Colon (tissue), 2 donors: ENCODE measurements around the gene CNPY1.
"Not testable (repeated sequence)": the region's sequence is repeated elsewhere in the genome, so short reads cannot be mapped to it uniquely, and the experiment has no call there.

Experiments used
- FAIRE-seq: peaks from 2 replicates; lab custom pipeline; 2012; peaks lifted over from hg19 to GRCh38; lab: Jason Lieb, UNC
- donor health status: control.
- donor health status: control.

CNPY1 gene

DNA sequence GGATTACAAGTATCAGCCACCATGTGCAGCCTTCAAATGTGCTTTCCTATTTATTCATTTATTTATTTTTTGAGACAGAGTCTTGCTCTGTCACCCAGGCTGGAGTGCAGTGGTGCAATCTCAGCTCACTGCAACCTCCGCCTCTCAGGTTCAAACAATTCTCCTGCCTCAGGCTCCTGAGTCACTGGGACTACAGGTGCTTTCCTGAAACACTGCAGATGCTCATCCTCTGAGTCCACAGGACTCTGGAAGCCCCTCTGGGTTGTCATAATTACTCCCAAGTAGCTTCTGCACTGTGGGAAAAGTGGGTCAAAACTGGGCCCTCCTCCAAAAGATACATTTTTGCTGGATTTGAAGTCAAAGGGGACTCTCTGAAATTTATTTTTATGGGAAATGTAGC lies at the start of gene CNPY1:
Gene CNPY1, minus strand, starts transcription at position 111 of the 400 bp plus-strand sequence. CDS start 630 bp downstream, outside the sequence.
- FAIRE-seq, result not testable (repeated sequence)

DNA sequence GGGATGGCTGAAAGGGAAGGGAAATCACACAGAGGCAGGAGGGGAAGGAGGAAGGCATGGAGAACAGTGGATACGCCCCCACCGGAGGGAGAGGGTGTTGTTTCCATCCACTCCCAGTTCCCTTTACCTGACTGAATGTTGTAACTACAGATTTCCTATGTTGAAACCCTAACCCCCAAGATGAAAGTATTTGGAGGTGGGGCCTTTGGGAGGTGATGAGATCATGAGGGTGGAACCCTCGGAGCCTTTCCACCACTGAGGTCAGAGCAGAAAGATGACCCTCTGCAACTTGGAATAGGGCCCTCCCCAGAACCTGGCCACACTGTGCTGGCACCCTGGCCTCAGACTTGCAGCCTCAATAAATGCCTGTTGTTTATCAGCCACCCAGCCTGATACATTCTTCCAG lies 48.6 kb upstream of the CNPY1 start:
- FAIRE-seq, result no peak

DNA sequence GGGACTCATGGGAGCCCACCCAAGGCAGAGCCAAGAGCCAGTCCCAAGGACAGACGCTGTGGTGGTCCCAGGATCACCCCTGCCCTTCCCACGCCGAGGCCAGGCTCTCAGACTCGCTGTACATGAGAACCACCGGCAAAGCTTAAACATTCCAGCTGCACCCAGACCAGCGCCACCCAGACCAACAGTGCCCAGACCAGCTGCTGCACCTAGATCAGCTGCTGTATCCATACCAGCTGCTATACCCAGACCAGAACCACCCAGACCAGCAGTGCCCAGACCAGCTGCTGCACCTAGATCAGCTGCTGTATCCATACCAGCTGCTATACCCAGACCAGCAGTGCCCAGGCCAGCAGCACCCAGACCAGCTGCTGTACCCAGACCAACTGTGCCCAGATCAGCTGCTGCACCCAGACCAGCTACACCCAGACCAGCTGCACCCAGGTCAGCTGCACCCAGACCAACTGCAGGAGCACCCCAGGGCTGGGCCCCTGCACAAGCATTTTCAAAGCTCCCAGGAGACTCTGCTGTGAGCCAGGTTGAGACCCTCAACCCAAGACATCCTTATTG lies 47.9 kb upstream of the CNPY1 start:
- no peak for FAIRE-seq

DNA sequence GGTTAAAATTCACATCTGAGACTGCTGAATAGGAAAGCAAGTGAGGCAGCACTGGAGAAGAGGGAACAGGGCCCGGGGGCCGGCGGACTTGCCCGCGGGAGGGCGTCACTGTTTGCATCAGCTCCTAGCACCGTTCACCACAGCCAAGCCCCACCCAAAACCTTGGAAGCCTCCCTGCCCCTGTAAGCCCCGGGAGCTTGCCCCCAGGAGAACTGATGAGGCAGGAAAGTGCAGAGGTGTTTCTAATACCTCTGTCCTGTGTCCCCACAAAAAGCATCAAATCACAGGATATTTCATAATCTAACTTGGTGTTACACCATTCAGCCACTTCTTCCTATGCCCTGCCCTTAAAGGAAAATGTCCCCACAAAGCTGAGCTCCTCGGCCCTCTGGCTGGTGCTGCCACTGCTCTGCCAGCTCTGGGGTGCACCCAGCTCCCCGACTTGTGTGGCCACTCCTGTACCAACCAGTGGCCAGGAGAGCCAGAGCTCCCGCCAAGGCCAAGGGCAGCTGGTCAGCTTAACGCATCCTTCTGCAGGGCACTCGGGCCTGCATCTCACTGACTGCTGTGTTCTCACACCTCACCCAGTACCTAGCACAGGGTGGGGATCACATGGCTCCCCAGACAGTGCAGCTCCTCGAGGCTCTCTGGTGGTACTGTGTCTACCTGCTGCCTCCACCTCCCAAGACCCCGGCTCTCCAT lies 47.3 kb upstream of the CNPY1 start:
- no peak for FAIRE-seq

DNA sequence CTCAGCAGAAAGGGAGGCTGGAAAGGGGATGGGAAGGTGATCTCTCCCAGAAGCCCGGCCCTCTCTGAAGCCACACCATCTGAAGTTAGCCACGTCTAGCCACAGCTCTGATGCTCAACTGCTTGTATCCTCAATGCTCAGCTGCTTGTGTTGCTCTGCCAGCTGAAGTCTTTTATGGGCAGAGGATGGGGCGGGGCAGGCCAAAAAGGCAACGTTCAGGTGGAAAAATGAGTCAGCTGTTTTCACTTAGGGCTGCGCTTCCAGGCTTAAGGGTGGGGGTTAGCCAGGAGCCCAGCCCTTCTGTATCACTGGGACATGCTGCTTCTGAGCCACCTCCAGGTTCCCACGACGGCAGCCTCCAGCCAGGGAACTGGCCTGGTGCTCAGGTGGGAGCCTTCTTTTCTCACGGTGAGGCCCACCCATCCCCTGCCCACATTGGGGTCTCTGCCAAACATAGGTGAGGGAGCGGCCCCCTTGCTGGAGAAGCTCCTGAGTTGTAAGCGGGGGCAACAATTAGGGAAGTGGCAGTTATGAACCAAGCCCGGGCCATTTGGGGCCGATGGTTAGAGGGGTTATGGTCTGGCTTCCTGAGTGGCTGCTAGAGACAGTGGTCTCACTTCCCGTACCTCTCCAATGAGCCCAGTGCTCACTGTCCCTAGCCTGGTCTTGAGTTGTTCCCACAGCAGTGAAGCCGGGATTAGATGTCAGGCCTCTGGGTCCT lies 44.9 kb upstream of the CNPY1 start:
- FAIRE-seq, result no peak

DNA sequence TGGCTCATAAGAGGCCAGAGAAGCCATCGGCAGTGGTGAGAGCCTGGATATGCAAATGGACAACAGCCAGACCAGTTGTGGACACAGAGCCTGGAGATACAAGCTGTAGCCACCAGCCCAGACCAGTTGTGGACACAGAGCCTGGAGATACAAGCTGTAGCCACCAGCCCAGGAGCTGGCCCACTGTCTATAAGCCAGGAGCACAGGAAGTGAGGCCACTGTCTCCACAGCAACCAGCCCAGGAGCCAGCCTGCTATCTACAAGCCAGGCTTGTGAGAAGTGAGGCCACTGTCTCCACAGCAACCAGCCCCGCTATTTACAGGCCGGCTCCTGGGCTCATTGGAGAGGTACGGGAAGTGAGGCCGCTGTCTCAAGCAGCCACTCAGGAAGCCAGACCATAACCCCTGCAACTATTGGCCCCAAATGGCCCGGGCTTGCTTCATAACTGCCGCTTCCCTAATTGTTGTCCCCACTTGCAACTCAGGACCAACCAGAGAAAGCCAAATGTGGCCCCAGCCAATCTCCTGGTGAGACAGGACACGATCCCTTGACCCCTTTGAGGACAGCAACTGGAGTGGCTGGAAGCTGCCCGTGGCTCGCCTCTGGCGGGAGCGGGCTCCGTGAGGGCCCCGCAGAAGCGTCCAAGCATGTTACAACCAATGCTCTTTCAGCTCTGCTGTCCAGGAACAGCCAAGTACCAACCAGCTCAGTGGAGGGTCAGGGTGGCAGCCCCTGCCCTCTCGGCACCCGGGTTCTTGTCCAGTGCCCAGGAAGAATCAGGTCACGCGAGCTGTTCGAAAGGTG lies 44.1 kb upstream of the CNPY1 start:
- no peak for FAIRE-seq

DNA sequence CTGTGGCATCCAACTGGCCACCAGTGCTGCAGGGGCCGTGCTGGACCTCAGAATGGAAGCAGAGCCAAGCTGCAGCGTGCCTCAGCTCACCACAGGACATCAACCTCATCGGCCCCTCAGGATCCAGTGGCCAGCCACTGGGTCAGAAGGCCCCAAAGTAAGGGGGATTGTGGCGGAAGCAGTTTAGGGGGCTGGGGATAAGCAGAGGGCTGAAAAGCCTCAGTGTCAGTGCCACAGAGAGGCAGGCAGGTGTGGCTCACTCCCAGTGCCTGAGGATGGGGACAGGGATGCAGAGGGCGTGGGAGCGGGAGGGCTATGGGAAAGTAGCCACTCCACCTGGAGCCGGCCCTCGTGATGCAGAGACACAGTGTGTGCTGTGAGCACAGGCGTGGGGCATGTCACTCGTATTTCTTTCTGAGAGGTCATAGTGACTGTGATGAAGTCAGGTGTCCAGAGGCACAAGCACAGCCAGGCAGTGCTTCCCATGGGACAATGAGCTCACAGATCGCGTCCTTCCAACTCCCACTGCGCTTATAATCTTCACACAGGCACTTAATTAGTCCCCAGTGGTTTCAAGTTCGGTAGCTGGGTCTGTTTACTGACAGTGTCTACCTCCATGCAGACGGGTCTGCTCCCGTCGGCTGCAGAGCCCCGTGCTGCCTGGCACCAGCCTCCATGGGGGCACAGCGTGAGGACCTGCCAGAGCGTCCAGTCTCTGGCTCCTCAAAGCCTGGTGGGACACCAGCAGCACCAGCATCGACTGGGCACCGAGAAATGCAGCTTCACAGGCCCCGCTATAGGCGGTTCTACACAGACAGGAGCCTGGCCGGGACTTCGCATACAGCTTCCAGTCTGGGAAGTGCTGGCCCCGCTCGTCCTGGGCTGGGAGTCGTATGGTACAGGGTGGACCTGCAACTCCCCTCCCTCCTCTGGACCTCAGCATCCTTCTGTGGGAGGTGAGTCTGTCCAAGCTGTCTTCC lies 42.9 kb upstream of the CNPY1 start:
- no peak for FAIRE-seq

DNA sequence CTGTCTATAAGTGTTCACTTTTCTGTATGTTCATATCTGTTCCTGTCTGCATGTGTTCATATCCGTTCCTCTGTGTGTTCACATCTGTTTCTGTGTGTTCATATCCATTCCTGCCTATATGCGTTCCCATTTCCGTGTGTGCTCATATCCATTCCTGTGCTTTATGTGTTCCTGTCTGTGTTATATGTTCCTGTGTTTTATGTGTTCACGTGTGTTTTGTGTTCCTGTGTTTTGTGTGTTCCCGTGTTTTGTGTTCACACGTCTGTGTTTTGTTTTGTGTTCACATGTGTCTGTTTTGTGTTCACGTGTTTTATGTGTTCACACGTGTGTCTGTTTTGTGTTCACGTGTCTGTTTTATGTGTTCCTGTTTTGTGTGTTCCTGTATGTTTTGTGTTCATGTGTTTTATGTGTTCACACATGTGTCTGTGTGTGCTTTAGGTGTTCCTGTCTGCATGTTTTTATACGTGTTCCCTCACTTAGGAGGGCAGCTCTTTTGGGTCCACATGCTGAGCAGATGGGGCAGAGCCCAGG lies 42.2 kb upstream of the CNPY1 start:
- no peak for FAIRE-seq

DNA sequence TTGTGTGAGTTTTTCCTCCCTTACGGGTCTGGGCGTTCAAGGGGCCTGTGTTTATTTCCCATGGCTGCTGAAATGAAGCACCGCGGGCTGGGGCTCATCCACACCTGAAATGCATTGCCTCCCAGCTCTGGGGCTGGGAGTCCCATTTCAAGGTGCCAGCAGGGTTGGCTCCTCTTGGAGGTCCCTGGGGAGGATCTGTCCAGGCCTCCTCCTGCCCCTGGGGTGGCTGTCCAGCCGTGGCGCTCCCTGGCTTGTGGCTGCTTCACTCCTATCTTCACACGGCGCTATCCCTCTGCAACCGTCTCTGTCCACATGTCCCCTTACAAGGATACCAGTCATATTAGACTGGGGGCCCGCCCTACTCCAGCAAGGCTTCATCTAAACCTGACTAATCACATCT lies 41.1 kb upstream of the CNPY1 start:
- FAIRE-seq, result no peak

DNA sequence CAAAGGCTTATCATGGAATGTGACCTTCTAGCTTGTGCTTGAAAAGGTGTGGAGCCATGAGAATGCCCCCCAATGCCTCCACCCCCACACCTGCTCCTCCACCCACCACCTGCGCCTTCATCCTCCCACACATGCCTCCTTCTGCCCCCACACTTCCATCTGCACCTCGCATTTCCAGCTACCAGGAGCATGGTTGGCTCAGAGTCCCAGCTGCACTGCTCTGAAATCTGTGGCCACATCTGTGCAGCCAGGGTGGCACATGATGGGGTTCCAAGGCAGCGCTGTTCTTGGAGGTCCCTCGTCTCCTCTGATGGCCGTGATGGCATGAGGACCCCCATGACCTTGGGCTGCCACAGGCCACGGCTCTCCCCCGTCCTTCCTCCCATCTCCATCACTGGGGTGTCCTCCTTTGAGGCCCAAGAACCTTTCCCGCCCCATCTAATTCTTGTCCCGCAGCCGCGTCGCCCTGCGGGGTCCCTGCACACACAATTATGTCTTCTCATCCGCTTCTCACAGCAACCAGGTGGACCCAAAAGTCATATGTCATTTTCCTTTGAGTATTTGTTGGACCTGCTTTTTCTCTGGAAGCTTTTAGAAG lies 40.6 kb upstream of the CNPY1 start:
- no peak for FAIRE-seq

DNA sequence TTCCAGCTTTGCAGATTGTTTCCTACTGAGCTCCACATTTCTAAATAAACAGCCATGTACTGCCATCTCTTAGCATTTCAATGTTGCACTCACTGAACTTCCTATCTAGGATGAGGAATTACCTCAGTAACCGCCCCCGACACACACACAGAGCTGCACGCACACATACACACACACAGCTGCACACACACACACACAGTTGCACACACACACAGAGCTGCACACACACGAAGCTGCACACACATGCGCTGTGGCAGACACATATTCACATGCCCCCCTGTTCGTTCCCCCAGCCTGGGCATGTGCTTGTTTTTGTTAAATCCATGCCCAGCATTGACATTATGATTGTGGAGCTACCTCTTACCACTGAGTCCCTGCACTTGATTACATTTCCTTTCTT lies 39.6 kb upstream of the CNPY1 start:
- FAIRE-seq, result no peak

DNA sequence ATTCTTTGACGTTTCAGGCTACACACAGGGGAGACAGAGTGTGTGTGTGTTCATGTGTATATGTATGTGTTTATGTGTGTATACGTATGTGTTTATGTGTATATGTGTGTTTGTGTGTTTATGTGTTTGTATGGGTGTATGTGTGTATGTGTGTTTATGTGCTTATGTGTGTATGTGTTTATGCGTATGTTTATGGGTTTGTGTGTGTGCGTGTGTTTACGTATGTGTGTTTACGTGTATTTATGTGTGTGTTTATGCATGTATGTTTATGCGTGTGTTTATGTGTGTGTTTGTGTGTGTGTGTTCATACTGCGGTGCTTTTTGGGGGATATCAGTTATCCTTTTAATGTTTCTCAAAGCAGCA lies 39.2 kb upstream of the CNPY1 start:
- FAIRE-seq, result no peak

DNA sequence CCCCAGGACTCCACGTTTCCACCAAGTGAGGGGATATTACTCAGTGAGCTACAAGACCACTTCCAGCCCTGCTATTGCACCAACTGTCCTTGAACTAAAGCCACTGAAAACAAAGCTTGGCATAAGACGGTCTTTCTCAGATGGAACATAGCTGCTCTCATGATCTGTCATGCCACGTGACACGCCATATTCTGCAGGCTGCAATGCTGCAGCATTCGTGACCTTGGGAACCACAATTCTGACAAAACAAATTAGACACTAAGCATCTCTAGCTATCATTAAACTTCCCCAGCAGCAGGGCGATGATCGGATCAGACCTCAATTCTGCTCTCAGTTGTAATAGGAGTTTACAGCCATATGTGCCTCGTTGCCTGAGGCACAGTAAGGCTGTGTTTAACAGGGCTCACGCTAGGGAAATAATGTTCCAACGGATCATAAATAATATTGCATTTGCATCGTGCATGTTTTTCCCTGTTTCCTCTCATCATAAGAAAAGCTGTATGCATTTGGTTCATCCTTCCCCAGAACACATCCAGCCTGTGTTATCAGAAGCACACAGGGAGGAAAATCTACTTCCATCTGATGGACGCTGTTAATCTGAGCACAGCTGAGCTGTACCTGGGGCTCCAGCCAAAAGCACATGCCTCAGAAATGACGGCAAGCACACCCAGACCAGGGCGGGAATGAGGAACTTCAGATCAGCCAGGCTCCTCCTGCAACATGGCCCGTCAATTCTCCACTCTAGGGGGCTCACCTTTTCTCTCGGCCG lies 38.6 kb upstream of the CNPY1 start:
- FAIRE-seq, result no peak

DNA sequence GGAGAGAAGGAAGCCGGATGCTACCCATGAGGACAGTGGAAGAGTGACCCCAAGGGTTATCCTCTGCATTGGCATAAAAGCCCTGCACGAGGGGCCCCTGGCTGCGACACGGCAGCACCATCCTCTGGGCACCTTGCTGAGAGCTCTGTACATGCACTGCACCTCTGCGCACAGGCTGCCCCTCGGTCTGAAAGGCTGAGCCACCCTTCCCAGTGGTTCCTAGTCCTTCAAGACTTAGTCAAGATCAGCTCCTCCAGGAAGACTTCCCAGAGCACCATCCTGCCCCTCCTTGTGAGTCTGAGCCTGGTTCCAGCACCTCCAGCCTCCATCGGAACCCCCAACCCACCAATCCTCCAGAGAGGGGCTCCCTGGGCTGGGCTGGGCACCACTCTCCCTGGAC lies 37.9 kb upstream of the CNPY1 start:
- FAIRE-seq, result no peak

DNA sequence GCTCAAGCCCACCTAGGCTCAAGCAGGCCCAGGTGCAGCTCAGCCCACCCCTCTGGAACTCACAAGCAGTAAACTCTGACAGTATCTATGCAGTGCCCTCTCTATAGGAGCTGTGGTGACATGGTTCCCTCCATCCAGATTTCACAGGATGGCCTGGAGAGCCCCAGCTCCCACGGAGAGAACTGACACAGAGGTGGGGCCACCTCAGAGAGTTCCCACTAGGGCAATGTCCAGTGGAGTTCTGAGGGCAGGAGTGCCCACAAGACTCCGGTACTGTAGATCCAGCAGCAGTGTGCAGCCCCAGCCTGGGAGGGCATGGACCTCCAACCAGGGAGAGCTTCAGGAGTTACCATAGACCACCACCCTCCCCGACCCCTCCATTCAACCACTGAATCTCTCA lies 37.3 kb upstream of the CNPY1 start:
- FAIRE-seq, result no peak

DNA sequence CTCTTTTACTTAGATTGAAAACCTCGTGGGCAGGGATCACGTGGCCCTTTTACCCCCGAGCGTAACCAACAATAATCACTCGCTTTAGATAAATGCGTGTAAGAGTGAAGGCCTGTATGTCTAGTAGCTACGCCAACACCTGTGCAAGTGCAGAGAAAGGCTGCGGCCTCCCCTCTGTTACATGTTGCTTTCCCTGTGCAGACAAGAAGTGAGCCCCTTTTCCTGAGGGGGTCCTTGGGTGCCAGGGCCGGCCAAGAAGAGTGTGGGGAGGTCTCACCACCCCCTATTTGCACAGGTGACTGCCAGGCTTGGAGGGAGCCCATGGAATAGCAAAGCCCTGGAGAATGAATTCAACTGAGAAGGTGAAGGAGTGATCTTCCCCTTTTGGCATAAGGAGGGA lies 35.6 kb upstream of the CNPY1 start:
- FAIRE-seq, result no peak

DNA sequence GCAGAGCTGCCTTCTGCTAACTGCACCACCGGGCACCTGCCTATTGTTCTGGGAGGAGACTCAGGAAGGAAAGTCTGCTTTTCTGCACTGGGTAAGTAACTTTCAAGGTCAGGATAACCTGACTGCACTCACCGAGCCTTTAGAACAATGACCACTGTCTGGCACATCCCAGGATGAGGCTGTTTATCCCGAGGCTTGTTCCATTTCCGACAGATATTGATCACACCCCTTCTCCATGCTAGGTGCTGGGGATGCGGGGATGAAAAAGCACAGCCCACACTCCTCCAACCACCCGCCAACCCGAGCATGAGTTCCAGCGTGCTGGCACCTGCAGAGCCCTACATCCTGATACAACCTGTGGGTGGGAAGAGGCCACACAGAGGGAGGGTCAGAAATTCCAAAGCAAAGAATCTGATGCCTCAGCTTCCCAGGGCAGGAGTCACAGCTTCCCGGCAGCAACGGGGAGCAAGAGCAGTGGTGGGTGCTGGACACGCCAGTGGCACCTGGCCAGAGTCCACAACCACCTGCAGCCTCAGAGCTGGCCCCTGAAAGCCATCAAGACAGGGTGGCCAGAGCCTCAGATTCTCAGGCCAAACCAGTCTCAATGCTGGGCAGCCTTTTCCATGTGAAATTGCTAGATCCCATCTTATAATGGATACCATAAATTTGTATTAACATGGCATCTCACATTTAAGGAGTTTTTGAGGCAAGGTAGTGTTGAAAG lies 34.9 kb upstream of the CNPY1 start:
- no peak for FAIRE-seq

DNA sequence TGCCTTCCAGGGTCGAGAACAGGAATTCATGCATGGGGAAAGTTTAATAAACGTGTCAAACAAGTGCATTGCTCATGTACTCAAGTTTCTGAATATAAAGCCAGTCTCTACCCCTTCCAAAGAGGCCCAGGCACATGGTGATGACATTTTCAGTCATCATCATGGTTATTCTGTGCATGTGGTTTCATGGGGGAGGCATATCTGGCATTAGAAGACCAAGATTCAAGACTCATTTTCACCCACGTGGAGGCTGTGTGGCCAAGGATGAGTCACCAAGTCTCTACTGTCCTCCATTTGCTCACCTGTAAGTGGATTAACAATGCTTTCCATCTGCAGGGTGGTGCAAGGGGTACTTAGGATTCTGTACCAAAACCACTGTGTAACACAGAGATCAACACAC lies 34.0 kb upstream of the CNPY1 start:
- FAIRE-seq, result no peak

DNA sequence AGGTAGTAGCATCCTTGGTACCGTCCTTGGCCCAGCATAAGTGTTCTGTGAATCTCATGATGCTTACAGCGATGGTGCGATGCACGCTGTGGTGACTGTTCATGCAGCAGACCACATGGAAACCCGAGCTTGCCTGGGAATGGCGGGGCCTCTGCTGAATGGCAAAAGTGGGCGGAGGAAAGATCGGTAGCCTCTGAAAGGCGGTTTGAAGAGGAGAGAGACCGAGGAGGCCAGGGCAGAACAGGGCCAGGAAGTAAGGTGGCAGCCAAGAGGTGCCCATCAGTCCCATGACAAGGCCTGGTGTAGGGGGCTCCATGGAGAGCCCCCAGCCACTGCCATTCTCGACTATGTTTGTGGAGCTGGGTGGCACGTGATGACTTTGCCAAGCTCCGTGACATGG lies 33.2 kb upstream of the CNPY1 start:
- no peak for FAIRE-seq
